HEK293 (cell line): ENCODE results near the gene CCDC28B.

ENCODE experiments used
- CTCF ChIA-PET: fragments of 350-600 bp; formaldehyde crosslinking; extraction: SDS; loops from one replicate; lab custom pipeline; 2021; ENCODE audit warnings: antibody characterized with exemption; lab: Yijun Ruan, JAX
- POLR2A ChIA-PET: fragments of 300-600 bp; formaldehyde crosslinking; extraction: SDS; loops from one replicate; lab custom pipeline; 2020; ENCODE audit warnings: antibody characterized with exemption, inconsistent platforms; lab: Yijun Ruan, JAX
- H3K27ac ChIP-seq: fragments of 200-500 bp; sonication (Bioruptor generic); 2 replicates; pipeline ENCODE4 v1.5.1; 2014; ENCODE audit warnings: low read depth, low read length, control low read depth, inconsistent platforms; ENCODE audit errors: extremely low read depth
- H3K36me3 ChIP-seq, 2 experiments: fragments of 200-500 bp in 1 of 2; sonication (Bioruptor generic) in 1 of 2; 1 replicate in 1 of 2; 2 replicates in 1 of 2; pipeline ENCODE4 v1.5.1; 2014 to 2017; ENCODE audit warnings: inconsistent platforms in 2 of 2, low read length in 2 of 2; ENCODE audit not compliant: control insufficient read depth in 2 of 2, insufficient read depth in 1 of 2
- H3K4me1 ChIP-seq: fragments of 200-500 bp; sonication (Bioruptor generic); 2 replicates; pipeline ENCODE4 v1.5.1; 2014; ENCODE audit warnings: mild to moderate bottlenecking, low read length, inconsistent platforms; ENCODE audit not compliant: control insufficient read depth, insufficient read depth
- H3K4me3 ChIP-seq: 2 replicates; pipeline ENCODE4 v1.5.1; 2011; ENCODE audit warnings: low read depth, mild to moderate bottlenecking, control low read depth, low read length, moderate library complexity
- H3K9me3 ChIP-seq: fragments of 200-500 bp; sonication (Bioruptor generic); 2 replicates; pipeline ENCODE4 v1.5.1; 2014; ENCODE audit warnings: low read depth, low read length, inconsistent platforms; ENCODE audit not compliant: control insufficient read depth, insufficient read depth
- MYNN ChIP-seq: fragments of 450-650 bp; formaldehyde crosslinking; IDR thresholded peaks from 2 replicates; pipeline ENCODE4 v1.5.1; 2016; ENCODE audit warnings: missing biosample characterization, missing genetic modification characterization, borderline replicate concordance
- REST ChIP-seq: fragments of 450-650 bp; formaldehyde crosslinking; IDR thresholded peaks from 2 replicates; pipeline ENCODE4 v1.5.1; 2016; ENCODE audit warnings: missing biosample characterization, missing genetic modification characterization
- SCRT1 ChIP-seq: fragments of 450-650 bp; formaldehyde crosslinking; IDR thresholded peaks from 2 replicates; pipeline ENCODE4 v1.5.1; 2016; ENCODE audit warnings: missing biosample characterization, missing genetic modification characterization, borderline replicate concordance
- ZBTB21 ChIP-seq: fragments of 450-650 bp; formaldehyde crosslinking; IDR thresholded peaks from 2 replicates; pipeline ENCODE4 v1.5.1; 2017; ENCODE audit warnings: missing biosample characterization, missing genetic modification characterization
- ZNF10 ChIP-seq: fragments of 450-650 bp; formaldehyde crosslinking; IDR thresholded peaks from 2 replicates; pipeline ENCODE4 v1.5.1; 2017; ENCODE audit warnings: missing biosample characterization, missing genetic modification characterization
- ZNF16 ChIP-seq: fragments of 450-650 bp; formaldehyde crosslinking; IDR thresholded peaks from 2 replicates; pipeline ENCODE4 v1.5.1; 2016; ENCODE audit warnings: low read depth, missing biosample characterization, missing genetic modification characterization
- ZNF211 ChIP-seq: fragments of 450-650 bp; formaldehyde crosslinking; IDR thresholded peaks from 2 replicates; pipeline ENCODE4 v1.5.1; 2016; ENCODE audit warnings: low read depth, missing biosample characterization, missing genetic modification characterization
- ZNF292 ChIP-seq: fragments of 450-650 bp; formaldehyde crosslinking; IDR thresholded peaks from 2 replicates; pipeline ENCODE4 v1.5.1; 2016; ENCODE audit warnings: low read depth, missing biosample characterization, missing genetic modification characterization, borderline replicate concordance
- ZNF350 ChIP-seq: fragments of 450-650 bp; formaldehyde crosslinking; IDR thresholded peaks from 2 replicates; pipeline ENCODE4 v1.5.0; 2017; ENCODE audit warnings: missing biosample characterization, mild to moderate bottlenecking, missing genetic modification characterization
- ZNF354C ChIP-seq: fragments of 450-650 bp; formaldehyde crosslinking; IDR thresholded peaks from 2 replicates; pipeline ENCODE4 v1.5.1; 2016; ENCODE audit warnings: missing biosample characterization, missing genetic modification characterization, low read depth, borderline replicate concordance
- ZNF548 ChIP-seq: fragments of 450-650 bp; formaldehyde crosslinking; IDR thresholded peaks from 2 replicates; pipeline ENCODE4 v1.5.1; 2016; ENCODE audit warnings: missing biosample characterization, missing genetic modification characterization
- ZNF555 ChIP-seq: fragments of 450-650 bp; formaldehyde crosslinking; conservative IDR thresholded peaks from 2 replicates; pipeline ENCODE4 v1.5.1; 2017; ENCODE audit warnings: missing biosample characterization, mild to moderate bottlenecking, missing genetic modification characterization, inconsistent platforms
- ZNF830 ChIP-seq: fragments of 450-650 bp; IDR thresholded peaks from 2 replicates; pipeline ENCODE4 v1.5.0; 2018; ENCODE audit warnings: missing biosample characterization, missing genetic modification characterization, low read depth, mild to moderate bottlenecking, moderate library complexity
- ZSCAN18 ChIP-seq: fragments of 450-650 bp; formaldehyde crosslinking; IDR thresholded peaks from 2 replicates; pipeline ENCODE4 v1.5.1; 2016; ENCODE audit warnings: missing biosample characterization, missing genetic modification characterization
- ZSCAN4 ChIP-seq: fragments of 450-650 bp; formaldehyde crosslinking; IDR thresholded peaks from 2 replicates; pipeline ENCODE4 v1.5.1; 2017; ENCODE audit warnings: missing biosample characterization, missing genetic modification characterization
- TF ChIP-seq, protein P1 (sequence below): fragments of 450-650 bp; formaldehyde crosslinking; IDR thresholded peaks from 2 replicates; pipeline ENCODE4 v1.5.1; 2017; ENCODE audit warnings: missing biosample characterization, mild to moderate bottlenecking, missing genetic modification characterization, moderate library complexity
- TF ChIP-seq, protein P2 (sequence below): fragments of 450-650 bp; formaldehyde crosslinking; IDR thresholded peaks from 2 replicates; pipeline ENCODE4 v1.5.1; 2016; ENCODE audit warnings: missing biosample characterization, missing genetic modification characterization, low read depth

CCDC28B gene

DNA sequence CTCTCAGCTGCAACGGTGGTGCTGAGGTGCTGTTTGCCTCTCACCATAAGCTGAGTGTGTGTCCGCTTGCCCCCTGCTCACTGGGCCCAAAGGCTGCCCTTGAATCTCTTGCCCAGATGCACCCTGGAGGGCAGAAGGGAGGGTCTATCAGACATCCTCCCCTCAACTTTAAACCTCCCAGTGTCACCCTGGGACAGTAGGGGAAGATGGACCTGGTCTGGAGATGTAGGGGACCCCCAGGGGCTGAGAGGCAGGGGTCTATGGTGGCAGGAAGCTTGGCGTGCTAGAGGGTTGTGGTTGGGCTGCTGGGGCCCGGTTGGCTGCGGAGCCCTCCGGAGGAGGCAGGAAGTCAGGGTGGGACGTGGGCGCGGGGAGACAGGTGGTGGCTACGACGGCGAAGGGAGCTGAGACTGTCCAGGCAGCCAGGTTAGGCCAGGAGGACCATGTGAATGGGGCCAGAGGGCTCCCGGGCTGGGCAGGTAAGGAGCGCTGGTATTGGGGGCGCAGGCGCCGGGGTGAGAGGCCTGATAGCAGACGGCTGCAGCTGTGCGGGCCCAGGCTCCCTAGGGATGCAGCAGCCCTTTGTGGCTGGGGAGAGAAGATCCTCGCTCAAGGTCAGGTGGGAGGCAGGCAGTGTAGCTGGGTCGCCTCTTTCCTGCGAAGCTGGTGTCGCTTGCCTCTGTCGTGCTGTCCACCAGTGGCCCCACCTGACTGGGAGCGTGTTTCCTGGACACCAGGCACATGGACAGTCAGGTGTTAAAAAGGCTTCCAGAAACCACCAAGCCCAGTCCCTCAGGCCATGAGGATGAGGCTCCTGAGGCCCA, 50.7 kb downstream of the CCDC28B start, which contains the start of gene LCK:
Gene LCK (plus strand): TSS at position 373 of the 824 bp plus-strand sequence. CDS start 23,065 bp downstream, outside the sequence.
- Histone ChIP-seq H3K9me3 (no peaks in the 10 kb centered on the region), H3K4me1 (no peaks in the 10 kb centered on the region), H3K4me3 (no peak within 1 kb of the TSS), H3K36me3 (no peaks in the 10 kb centered on the region), H3K27ac (no peak within 1 kb of the TSS)
- TF ChIP-seq ZNF292 (tag by site-specific recombination), result no peak
- TF ChIP-seq ZNF555 (tag by site-specific recombination), result no peak
- no peak for TF ChIP-seq SCRT1
- TF ChIP-seq ZNF211 (tag by site-specific recombination), result no peak
- TF ChIP-seq ZNF830 (tag by site-specific recombination), result no peak
- no peak for TF ChIP-seq MYNN (tag by site-specific recombination)
- TF ChIP-seq REST (tag by site-specific recombination), result no peak
- TF ChIP-seq ZNF354C (tag by site-specific recombination), result no peak
- no peak for TF ChIP-seq ZSCAN4 (tag by site-specific recombination)
- TF ChIP-seq, protein P1, sequence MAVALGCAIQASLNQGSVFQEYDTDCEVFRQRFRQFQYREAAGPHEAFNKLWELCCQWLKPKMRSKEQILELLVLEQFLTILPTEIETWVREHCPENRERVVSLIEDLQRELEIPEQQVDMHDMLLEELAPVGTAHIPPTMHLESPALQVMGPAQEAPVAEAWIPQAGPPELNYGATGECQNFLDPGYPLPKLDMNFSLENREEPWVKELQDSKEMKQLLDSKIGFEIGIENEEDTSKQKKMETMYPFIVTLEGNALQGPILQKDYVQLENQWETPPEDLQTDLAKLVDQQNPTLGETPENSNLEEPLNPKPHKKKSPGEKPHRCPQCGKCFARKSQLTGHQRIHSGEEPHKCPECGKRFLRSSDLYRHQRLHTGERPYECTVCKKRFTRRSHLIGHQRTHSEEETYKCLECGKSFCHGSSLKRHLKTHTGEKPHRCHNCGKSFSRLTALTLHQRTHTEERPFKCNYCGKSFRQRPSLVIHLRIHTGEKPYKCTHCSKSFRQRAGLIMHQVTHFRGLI, result no peak
- no peak for TF ChIP-seq ZNF16
- no peak for TF ChIP-seq ZNF548 (tag by site-specific recombination)
- TF ChIP-seq, protein P2, sequence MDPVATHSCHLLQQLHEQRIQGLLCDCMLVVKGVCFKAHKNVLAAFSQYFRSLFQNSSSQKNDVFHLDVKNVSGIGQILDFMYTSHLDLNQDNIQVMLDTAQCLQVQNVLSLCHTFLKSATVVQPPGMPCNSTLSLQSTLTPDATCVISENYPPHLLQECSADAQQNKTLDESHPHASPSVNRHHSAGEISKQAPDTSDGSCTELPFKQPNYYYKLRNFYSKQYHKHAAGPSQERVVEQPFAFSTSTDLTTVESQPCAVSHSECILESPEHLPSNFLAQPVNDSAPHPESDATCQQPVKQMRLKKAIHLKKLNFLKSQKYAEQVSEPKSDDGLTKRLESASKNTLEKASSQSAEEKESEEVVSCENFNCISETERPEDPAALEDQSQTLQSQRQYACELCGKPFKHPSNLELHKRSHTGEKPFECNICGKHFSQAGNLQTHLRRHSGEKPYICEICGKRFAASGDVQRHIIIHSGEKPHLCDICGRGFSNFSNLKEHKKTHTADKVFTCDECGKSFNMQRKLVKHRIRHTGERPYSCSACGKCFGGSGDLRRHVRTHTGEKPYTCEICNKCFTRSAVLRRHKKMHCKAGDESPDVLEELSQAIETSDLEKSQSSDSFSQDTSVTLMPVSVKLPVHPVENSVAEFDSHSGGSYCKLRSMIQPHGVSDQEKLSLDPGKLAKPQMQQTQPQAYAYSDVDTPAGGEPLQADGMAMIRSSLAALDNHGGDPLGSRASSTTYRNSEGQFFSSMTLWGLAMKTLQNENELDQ (tag by site-specific recombination), result no peak
- no peak for TF ChIP-seq ZSCAN18
- TF ChIP-seq ZBTB21 (tag by site-specific recombination), result no peak
- TF ChIP-seq ZNF10 (tag by site-specific recombination), result no peak
- no peak for TF ChIP-seq ZNF350 (tag by site-specific recombination)
- ChIA-PET POLR2A (interaction anchor here (1.5 kb wide), 1 partner anchor 40 kb away, joined by 3 read pairs; the partner anchor contains the start of gene HDAC1), CTCF (interaction anchor here (0.6 to 1.0 kb wide), 4 partner anchors 10 to 1033 kb away, joined by 3 to 6 read pairs (median 4); no protein-coding TSS in a partner anchor)
